Endothelial cell of umbilical vein (primary cell): Measurements from ENCODE around the gene PTMA.

ENCODE experiments used
- POLR2A ChIP-seq: IDR thresholded peaks from 2 replicates; pipeline ENCODE4 v1.6.1; 2012; ENCODE audit warnings: low read depth, mild to moderate bottlenecking, control low read depth, low read length
- POLR2AphosphoS5 ChIP-seq: IDR thresholded peaks from 2 replicates; pipeline ENCODE4 v1.6.1; 2012; ENCODE audit warnings: low read depth, mild to moderate bottlenecking, control low read depth, low read length, moderate library complexity; ENCODE audit not compliant: insufficient read depth
- TF ChIP-seq, protein P1 (sequence below), 2 donors: IDR thresholded peaks; 1 replicate in 1 of 2; 2 replicates in 1 of 2; pipeline ENCODE4 v1.5.1; 2011; ENCODE audit warnings: low read length in 2 of 2, mild to moderate bottlenecking in 2 of 2, moderate library complexity in 2 of 2, control low read depth in 1 of 2, inconsistent platforms in 1 of 2, low read depth in 1 of 2; ENCODE audit not compliant: insufficient read depth in 1 of 2; ENCODE audit errors: extremely low read depth in 1 of 2

DNA sequence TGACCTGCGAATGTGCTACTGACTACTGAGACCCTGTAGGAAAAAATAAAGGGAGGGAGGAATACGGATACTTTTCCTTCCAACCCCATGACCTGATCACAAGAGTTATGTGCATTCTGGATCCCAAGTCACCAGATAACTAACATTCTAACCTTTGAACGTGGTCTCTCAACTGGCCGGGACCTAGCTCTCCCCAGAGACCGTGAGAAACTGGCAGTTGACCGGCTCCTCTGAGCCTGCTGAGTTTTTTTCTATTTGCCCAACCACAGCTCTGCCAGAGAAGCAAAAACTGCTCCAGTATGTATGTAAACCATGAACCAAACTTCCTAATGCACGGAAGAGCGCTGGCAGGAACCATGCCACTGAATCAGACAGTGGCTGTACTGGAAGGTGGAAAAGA is 47.5 kb upstream of the PTMA start:
- TF ChIP-seq, protein P1, sequence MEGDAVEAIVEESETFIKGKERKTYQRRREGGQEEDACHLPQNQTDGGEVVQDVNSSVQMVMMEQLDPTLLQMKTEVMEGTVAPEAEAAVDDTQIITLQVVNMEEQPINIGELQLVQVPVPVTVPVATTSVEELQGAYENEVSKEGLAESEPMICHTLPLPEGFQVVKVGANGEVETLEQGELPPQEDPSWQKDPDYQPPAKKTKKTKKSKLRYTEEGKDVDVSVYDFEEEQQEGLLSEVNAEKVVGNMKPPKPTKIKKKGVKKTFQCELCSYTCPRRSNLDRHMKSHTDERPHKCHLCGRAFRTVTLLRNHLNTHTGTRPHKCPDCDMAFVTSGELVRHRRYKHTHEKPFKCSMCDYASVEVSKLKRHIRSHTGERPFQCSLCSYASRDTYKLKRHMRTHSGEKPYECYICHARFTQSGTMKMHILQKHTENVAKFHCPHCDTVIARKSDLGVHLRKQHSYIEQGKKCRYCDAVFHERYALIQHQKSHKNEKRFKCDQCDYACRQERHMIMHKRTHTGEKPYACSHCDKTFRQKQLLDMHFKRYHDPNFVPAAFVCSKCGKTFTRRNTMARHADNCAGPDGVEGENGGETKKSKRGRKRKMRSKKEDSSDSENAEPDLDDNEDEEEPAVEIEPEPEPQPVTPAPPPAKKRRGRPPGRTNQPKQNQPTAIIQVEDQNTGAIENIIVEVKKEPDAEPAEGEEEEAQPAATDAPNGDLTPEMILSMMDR (IDR thresholded peaks at IDR 0.05; ENCODE audit: extremely low read depth in 1 of 2, insufficient read depth in 1 of 2, low read depth in 1 of 2, low read length in 2 of 2), result no peak
- TF ChIP-seq POLR2A (no peak), POLR2AphosphoS5 (no peak)
